ENCODE data around the gene MYEOV.

Gene MYEOV
- total RNA-seq, result 0 to 0.39 (median 0.17) reads per million in 3 donors

DNA sequence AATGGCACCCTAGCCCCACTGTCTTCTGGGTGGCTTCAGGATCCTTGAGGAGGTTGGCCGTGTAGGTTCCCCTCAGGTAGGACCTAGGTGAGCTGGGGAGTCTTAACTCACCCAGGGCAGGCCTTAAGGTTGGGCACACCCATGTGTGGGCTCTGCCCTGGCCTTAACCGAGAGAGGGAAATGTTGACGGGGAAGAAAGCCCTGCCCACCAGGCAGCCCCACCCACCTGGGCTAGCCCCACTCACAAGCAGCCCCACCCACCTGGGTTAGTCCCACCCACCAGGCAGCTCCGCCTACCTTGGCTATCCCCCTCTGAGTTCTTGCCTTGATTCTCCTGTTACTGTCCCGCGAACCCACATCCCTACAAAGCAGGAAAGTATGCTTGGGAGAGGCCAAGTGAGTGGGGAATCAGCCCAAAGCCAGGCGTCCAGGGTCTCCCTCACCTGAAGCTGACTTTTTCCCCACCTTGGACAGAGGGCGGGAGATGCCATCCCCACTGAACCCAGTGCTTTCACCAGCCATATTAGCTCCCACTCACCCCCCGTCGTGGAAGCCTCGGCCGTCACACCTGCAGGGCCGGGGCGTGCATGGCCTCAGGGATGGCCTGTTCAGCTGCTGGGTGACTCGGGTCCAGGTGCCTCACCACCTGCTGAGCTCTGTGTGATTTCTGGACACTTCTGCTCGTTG, at the start of gene MYEOV:
Gene MYEOV, plus strand, starts transcription at position 337 of the 687 bp plus-strand sequence. CDS start 1,200 bp downstream, outside the sequence.
- no peaks in the 10 kb centered on the region for H3K9me3 ChIP-seq (ENCODE audit: control insufficient read depth, low read length)
- DNase-seq, result peak in 1 of 3 donors; percentile 16
- no peaks in the 10 kb centered on the region for H3K36me3 ChIP-seq (ENCODE audit: control insufficient read depth, insufficient read depth, low read length)
- H3K4me1 ChIP-seq (ENCODE audit: control insufficient read depth, insufficient read depth, low read length, poor library complexity, severe bottlenecking), result peaks cover 32% of the 10 kb centered on the region
- H3K27me3 ChIP-seq (replicated peaks; ENCODE audit: control insufficient read depth, insufficient read depth, low read length, poor library complexity, severe bottlenecking), result no peaks in the 10 kb centered on the region
- H3K4me3 ChIP-seq (ENCODE audit: insufficient read depth, low read depth, low read length, poor library complexity, severe bottlenecking), result no peak within 1 kb of the TSS
- no peak within 1 kb of the TSS for H3K27ac ChIP-seq (ENCODE audit: insufficient read depth, low read length, poor library complexity, severe bottlenecking)

DNA sequence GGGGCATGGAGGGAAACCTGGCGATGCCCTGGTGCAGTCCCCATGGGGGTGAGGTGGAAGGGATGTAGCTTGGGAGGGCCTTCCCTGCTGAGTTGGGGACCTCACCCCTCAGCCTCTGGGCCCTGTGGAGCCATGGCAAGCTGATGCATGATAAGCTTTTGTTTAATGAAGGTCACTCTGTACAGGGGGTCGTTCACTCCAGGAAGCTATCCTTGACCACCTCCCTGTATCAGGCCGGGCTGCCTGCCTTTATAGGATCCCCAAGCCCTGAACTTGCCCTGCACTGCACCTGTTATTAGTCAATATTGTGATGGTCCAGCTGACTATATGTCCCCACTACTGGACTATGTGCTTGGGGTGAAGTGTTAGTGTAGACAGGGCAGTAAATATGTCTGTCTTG, 49.7 kb upstream of the MYEOV start:
- Histone ChIP-seq H3K4me3 (ENCODE audit: insufficient read depth, low read depth, low read length, poor library complexity, severe bottlenecking) (no peak overlapping the region), H3K9me3 (ENCODE audit: control insufficient read depth, low read length) (no peaks in the 10 kb centered on the region), H3K36me3 (ENCODE audit: control insufficient read depth, insufficient read depth, low read length) (no peaks in the 10 kb centered on the region), H3K4me1 (ENCODE audit: control insufficient read depth, insufficient read depth, low read length, poor library complexity, severe bottlenecking) (no peaks in the 10 kb centered on the region), H3K27me3 (replicated peaks; ENCODE audit: control insufficient read depth, insufficient read depth, low read length, poor library complexity, severe bottlenecking) (no peaks in the 10 kb centered on the region), H3K27ac (ENCODE audit: insufficient read depth, low read length, poor library complexity, severe bottlenecking) (no peak overlapping the region)
- DNase-seq, result no peak

DNA sequence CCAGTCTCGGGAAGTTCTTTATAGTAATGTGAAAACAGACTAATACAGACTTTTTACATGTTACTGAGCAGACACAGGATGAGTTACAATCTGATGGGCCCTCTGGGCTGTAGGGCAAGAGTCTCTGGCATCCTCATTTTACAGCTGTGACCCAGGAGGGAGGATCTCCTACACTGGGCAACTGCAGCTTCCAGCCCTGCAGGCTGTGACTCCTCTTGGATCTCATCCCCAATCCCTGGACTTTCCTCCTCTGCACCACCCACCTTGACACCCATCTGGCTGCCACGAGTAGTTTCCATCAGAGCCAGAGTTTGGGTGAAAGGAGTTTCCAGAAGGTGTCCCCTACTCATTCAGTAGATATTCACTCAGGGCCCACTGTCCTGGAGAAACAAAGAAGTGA, 48.9 kb upstream of the MYEOV start:
- no peak for DNase-seq
- Histone ChIP-seq H3K4me1 (ENCODE audit: control insufficient read depth, insufficient read depth, low read length, poor library complexity, severe bottlenecking) (no peaks in the 10 kb centered on the region), H3K27me3 (replicated peaks; ENCODE audit: control insufficient read depth, insufficient read depth, low read length, poor library complexity, severe bottlenecking) (no peaks in the 10 kb centered on the region), H3K4me3 (ENCODE audit: insufficient read depth, low read depth, low read length, poor library complexity, severe bottlenecking) (no peak overlapping the region), H3K36me3 (ENCODE audit: control insufficient read depth, insufficient read depth, low read length) (no peaks in the 10 kb centered on the region), H3K27ac (ENCODE audit: insufficient read depth, low read length, poor library complexity, severe bottlenecking) (no peak overlapping the region), H3K9me3 (ENCODE audit: control insufficient read depth, low read length) (no peaks in the 10 kb centered on the region)

DNA sequence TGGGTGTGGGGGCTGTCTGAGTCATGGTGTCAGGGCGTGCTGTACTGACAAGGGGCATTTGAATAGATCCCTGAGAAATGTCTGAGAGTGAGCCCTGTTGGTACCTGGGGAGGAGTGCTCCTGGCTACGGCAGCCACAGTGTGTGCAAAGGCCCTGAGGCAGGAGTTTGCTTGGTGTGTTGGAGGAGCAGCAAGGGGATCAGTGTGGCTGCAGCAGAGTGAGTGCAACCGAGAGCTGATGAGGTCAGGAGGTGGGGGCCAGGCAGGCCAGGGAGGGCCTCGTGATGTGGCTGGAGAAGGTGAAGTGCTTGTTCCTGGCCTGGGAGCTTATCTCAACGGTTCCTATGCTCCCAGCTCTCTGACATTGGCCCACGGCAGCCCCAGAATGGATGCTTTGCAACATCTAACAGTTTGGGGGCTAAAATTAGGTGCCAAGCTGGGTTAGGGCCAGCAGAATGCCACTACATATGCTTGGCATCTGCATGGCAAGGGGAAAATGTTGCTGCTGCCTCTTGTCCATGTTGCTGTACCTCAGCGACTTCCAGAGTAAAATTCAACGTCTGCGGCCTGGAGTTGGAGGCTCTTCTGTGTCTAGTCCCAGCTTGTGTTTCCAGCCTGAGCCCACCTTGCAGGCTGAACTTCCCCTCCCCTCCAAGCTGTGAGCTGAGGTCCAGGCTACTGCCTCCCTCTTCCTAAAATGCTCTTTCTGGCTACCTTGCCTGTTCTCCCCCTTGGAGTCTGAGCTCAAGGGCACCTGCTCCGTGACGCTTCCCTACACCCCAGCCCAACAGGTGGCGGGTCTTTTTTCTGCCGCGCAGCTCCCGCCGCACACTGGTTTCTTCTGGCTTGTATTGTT, 48.2 kb upstream of the MYEOV start:
- DNase-seq, result no peak
- H3K4me1 ChIP-seq (ENCODE audit: control insufficient read depth, insufficient read depth, low read length, poor library complexity, severe bottlenecking), result no peaks in the 10 kb centered on the region
- no peaks in the 10 kb centered on the region for H3K27me3 ChIP-seq (replicated peaks; ENCODE audit: control insufficient read depth, insufficient read depth, low read length, poor library complexity, severe bottlenecking)
- no peak overlapping the region for H3K27ac ChIP-seq (ENCODE audit: insufficient read depth, low read length, poor library complexity, severe bottlenecking)
- no peaks in the 10 kb centered on the region for H3K9me3 ChIP-seq (ENCODE audit: control insufficient read depth, low read length)
- no peak overlapping the region for H3K4me3 ChIP-seq (ENCODE audit: insufficient read depth, low read depth, low read length, poor library complexity, severe bottlenecking)
- no peaks in the 10 kb centered on the region for H3K36me3 ChIP-seq (ENCODE audit: control insufficient read depth, insufficient read depth, low read length)

DNA sequence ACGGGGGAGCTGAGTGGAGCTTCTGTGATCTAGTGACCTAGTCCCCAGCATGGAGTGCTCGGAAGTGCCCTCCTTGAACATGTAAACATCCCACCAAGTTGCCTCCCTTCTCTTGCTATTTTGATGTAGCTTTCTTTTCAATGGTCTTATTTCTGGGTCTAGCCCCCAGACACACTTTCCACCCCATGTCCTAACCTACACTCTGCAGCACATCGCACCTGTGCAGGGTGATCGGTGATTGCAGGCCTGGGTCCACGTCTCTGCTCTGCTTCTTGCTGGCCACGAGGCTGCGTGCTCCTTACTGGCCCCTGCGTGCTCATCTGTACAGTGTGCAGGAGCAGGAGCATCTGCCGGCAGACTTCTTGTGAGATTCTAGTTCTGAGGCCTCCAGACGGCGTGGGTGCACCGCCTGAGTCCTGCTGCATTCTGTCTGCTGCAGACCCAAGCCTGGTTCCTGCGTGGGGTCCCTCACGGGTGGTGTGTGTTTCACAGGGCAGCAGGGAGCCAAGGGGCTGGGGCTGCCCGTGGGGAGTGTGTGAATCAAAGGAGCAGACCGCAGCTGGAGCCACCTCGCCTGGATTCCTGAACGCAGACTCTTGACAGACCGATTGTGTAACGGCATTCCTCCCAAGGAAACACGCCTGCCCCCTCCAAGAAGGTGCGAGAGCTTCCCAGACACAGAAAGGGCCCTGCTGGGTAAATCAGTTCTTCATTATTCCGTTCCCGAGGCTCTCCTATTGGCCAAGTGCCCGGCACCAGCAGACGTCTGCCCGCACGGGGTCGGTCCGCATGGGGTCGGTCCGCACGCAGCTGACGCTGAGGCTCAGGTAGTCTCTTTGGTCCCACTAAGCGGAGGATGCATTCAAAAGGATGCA, 44.4 kb upstream of the MYEOV start:
- Histone ChIP-seq H3K4me3 (ENCODE audit: insufficient read depth, low read depth, low read length, poor library complexity, severe bottlenecking) (no peak overlapping the region), H3K27me3 (replicated peaks; ENCODE audit: control insufficient read depth, insufficient read depth, low read length, poor library complexity, severe bottlenecking) (no peaks in the 10 kb centered on the region), H3K4me1 (ENCODE audit: control insufficient read depth, insufficient read depth, low read length, poor library complexity, severe bottlenecking) (no peaks in the 10 kb centered on the region), H3K36me3 (ENCODE audit: control insufficient read depth, insufficient read depth, low read length) (no peaks in the 10 kb centered on the region), H3K27ac (ENCODE audit: insufficient read depth, low read length, poor library complexity, severe bottlenecking) (no peak overlapping the region), H3K9me3 (ENCODE audit: control insufficient read depth, low read length) (no peaks in the 10 kb centered on the region)
- DNase-seq, result no peak

DNA sequence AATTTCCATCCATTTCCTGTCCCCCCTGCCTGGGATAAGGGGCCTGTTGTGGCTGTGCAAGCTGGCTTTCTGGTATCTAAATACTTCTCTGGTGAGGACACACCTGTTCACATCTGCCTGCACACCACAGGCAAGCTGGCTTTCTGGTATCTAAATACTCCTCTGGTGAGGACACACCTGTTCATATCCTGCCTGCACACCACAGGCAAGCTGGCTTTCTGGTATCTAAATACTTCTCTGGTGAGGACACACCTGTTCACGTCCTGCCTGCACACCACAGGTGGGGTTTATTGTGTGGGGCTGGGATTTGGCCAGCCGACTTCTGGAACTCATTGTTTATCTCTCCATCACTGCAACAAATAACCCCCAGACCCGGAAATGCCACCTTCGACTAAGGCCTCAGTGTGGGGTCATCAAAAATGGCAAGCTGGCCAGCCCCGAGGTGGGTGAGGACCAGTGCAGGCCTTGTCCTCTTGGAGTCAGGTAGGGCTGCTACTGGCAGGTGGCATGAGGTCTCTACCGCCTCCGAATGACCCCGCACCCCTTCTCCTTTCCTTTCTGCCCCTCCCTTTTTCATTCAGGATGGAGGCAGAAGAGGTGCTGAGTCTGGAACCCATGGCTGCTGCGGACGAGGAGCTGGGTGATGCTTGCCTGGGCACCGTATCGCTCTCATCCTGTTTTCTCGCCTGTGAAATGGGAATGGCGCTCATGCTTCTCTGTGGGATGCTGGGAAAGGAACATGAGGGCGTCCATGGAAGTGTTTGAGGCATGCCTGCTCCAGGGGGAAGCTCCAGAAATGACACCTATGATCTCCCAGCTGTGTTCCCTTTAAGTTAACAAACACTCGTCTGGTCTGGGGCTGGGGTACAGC, 43.5 kb upstream of the MYEOV start:
- DNase-seq, result no peak
- no peaks in the 10 kb centered on the region for H3K4me1 ChIP-seq (ENCODE audit: control insufficient read depth, insufficient read depth, low read length, poor library complexity, severe bottlenecking)
- H3K9me3 ChIP-seq (ENCODE audit: control insufficient read depth, low read length), result no peaks in the 10 kb centered on the region
- no peak overlapping the region for H3K27ac ChIP-seq (ENCODE audit: insufficient read depth, low read length, poor library complexity, severe bottlenecking)
- H3K36me3 ChIP-seq (ENCODE audit: control insufficient read depth, insufficient read depth, low read length), result no peaks in the 10 kb centered on the region
- H3K27me3 ChIP-seq (replicated peaks; ENCODE audit: control insufficient read depth, insufficient read depth, low read length, poor library complexity, severe bottlenecking), result no peaks in the 10 kb centered on the region
- H3K4me3 ChIP-seq (ENCODE audit: insufficient read depth, low read depth, low read length, poor library complexity, severe bottlenecking), result no peak overlapping the region

DNA sequence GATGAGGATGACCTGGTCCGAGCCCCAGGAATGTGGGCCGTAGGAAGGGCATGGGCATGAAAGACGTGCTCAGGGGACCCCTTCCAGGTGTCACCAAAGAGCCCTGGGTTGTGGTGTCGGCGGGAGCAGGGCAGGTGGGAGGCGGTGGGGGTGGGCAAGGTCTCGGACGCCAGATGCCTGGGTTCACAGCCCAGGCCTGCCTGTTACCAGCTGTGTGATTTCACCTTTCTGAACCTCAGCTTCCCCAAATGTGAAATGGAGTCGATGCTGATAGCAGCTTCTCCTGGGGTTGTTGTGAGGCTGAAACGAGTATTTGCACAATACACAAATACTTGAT, 42.9 kb upstream of the MYEOV start:
- Histone ChIP-seq H3K36me3 (ENCODE audit: control insufficient read depth, insufficient read depth, low read length) (no peaks in the 10 kb centered on the region), H3K27ac (ENCODE audit: insufficient read depth, low read length, poor library complexity, severe bottlenecking) (no peak overlapping the region), H3K9me3 (ENCODE audit: control insufficient read depth, low read length) (no peaks in the 10 kb centered on the region), H3K4me1 (ENCODE audit: control insufficient read depth, insufficient read depth, low read length, poor library complexity, severe bottlenecking) (no peaks in the 10 kb centered on the region), H3K4me3 (ENCODE audit: insufficient read depth, low read depth, low read length, poor library complexity, severe bottlenecking) (no peak overlapping the region), H3K27me3 (replicated peaks; ENCODE audit: control insufficient read depth, insufficient read depth, low read length, poor library complexity, severe bottlenecking) (no peaks in the 10 kb centered on the region)
- DNase-seq, result no peak

DNA sequence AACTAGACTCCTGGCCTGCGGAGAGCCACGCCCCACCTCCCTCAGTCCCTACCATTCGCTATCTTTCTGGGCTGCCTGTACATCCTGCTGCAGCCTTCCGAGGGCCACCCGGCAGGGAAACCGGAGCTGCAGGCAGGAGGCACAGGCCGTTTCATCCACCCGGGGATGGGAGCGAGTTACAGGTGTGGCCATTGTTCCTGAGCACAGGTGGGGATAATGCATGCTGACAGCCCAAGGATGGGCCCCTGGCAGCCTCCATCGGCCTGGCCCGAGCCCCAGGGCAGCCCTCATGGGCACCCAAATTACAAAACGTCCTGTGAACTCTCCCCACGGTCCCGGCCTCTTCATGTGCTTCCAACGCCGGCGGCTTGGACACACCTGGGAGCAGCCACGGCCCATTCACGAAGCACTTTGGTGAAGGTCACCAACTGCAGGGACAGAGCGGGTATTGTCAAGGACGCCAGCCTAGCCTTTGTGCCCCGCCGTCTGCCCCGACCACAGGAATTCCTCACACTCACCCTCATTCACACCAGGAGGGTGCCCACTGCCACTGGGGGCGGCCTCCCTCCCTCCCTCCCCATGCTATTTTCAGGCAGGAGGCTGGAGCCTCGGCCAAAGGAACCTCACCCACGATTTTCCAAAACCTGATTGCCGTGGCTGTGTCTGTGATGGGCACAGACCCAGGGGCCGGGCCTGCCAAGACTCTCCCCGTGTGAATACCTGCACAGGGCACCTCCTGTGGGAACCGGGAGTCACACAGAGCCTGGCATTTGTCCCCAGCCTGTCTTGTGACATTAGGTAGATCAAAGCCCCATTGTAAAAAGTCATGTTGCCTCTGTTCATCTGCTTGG, 42.1 kb upstream of the MYEOV start:
- Histone ChIP-seq H3K27me3 (replicated peaks; ENCODE audit: control insufficient read depth, insufficient read depth, low read length, poor library complexity, severe bottlenecking) (no peaks in the 10 kb centered on the region), H3K4me3 (ENCODE audit: insufficient read depth, low read depth, low read length, poor library complexity, severe bottlenecking) (no peak overlapping the region), H3K36me3 (ENCODE audit: control insufficient read depth, insufficient read depth, low read length) (no peaks in the 10 kb centered on the region), H3K4me1 (ENCODE audit: control insufficient read depth, insufficient read depth, low read length, poor library complexity, severe bottlenecking) (no peaks in the 10 kb centered on the region), H3K9me3 (ENCODE audit: control insufficient read depth, low read length) (no peaks in the 10 kb centered on the region), H3K27ac (ENCODE audit: insufficient read depth, low read length, poor library complexity, severe bottlenecking) (no peak overlapping the region)
- no peak for DNase-seq

DNA sequence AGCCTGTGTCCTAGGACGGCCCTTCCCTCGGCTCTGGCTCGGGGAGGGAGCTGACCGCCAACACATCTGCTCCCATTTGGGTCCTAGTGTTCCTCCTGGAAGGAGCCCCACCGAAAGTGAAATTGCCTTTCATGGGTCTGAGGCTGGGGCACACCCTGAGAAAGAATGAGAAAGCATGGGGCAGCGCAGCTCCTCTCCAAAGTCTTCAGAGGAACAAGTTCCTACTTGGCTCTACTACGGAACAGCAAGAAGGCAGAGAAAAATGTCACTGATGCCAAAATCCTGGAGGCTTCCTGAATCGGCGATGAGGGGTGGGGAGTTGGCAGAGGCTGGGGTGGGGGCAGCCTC, 41.5 kb upstream of the MYEOV start:
- Histone ChIP-seq H3K36me3 (ENCODE audit: control insufficient read depth, insufficient read depth, low read length) (no peaks in the 10 kb centered on the region), H3K4me1 (ENCODE audit: control insufficient read depth, insufficient read depth, low read length, poor library complexity, severe bottlenecking) (no peaks in the 10 kb centered on the region), H3K9me3 (ENCODE audit: control insufficient read depth, low read length) (no peaks in the 10 kb centered on the region), H3K27me3 (replicated peaks; ENCODE audit: control insufficient read depth, insufficient read depth, low read length, poor library complexity, severe bottlenecking) (no peaks in the 10 kb centered on the region), H3K4me3 (ENCODE audit: insufficient read depth, low read depth, low read length, poor library complexity, severe bottlenecking) (no peak overlapping the region), H3K27ac (ENCODE audit: insufficient read depth, low read length, poor library complexity, severe bottlenecking) (no peak overlapping the region)
- DNase-seq, result no peak

Measured in effector memory CD4-positive, alpha-beta T cell (primary cell).